Measurements from ENCODE around the gene PHLDB2.

PHLDB2 gene

GRCh38 chr3:111848283-111848682 is 10.8 kb upstream of the PHLDB2 start:
- no peak for DNase-seq (ENCODE audit: extremely low read depth, low read depth)
- no peak for TF ChIP-seq CTCF (IDR thresholded peaks at IDR 0.05; ENCODE audit: low read depth, low read length)

GRCh38 chr3:111848778-111849177 is 10.3 kb upstream of the PHLDB2 start:
- no peak for DNase-seq (ENCODE audit: extremely low read depth, low read depth)

GRCh38 chr3:111850537-111850936 is 8.5 kb upstream of the PHLDB2 start:
- peak; percentile 58 for DNase-seq (ENCODE audit: extremely low read depth, low read depth)
- TF ChIP-seq CTCF (IDR thresholded peaks at IDR 0.05; ENCODE audit: low read depth, low read length) = no peak

More at GRCh38 chr3:111848778-111849177, 10.3 kb upstream of the PHLDB2 start:
- TF ChIP-seq CTCF (IDR thresholded peaks at IDR 0.05; ENCODE audit: low read depth, low read length) = no peak

- DNase-seq (ENCODE audit: extremely low read depth, low read depth) = no peak
- no peak for TF ChIP-seq CTCF (IDR thresholded peaks at IDR 0.05; ENCODE audit: low read depth, low read length)
Measured at GRCh38 chr3:111851511-111851954, 7.5 kb upstream of the PHLDB2 start.

- no peak for TF ChIP-seq CTCF (IDR thresholded peaks at IDR 0.05; ENCODE audit: low read depth, low read length)
- DNase-seq (ENCODE audit: extremely low read depth, low read depth) = no peak
Measured at GRCh38 chr3:111852540-111852939, 6.5 kb upstream of the PHLDB2 start.

GRCh38 chr3:111853068-111853467 is 6.0 kb upstream of the PHLDB2 start:
- DNase-seq (ENCODE audit: extremely low read depth, low read depth) = no peak
- TF ChIP-seq CTCF (IDR thresholded peaks at IDR 0.05; ENCODE audit: low read depth, low read length) = no peak

GRCh38 chr3:111854990-111855389 is 4.1 kb upstream of the PHLDB2 start:
- TF ChIP-seq CTCF (IDR thresholded peaks at IDR 0.05; ENCODE audit: low read depth, low read length) = no peak
- no peak for DNase-seq (ENCODE audit: extremely low read depth, low read depth)
